ENCODE results near the gene MMP12. TPM values are rescaled to one million over a fixed set of nuclear protein-coding genes. Genes with fewer than 3 reads are reported as not detected.
A peak's percentile ranks its signal among the peaks of the same experiment; 100 is the strongest.

MMP12 gene
- polyA plus RNA-seq, 1 experiment = not detected

DNA sequence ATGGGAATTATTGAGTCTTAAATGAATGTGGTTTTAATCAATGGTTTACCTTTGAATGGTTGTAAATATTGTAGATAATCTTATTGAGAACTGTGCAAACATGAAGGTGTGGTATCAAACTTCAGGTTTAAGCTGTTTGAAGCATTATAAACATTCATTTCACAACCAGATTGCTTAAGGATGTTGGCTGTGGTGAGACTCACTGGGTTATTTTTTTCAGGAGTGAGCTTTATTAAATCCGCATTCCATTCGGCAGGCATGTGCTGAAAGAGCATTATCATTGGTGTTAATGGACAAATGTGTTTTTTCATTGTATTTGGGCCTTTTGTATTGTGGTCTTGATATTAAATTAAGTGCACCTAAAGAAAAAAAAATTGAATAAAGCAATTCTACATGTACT lies 41.1 kb downstream of the MMP12 start:
- Histone ChIP-seq H3K27ac (ENCODE audit: low read depth, low read length) (no peak overlapping the region), H3K9me3 (ENCODE audit: control insufficient read depth, insufficient read depth, low read length) (peaks cover 3% of the 10 kb centered on the region; the same call in 1 of the 2 replicates), H3K27me3 (ENCODE audit: control insufficient read depth, insufficient read depth, low read length) (no peaks in the 10 kb centered on the region), H3K4me3 (ENCODE audit: low read depth, low read length) (no peak overlapping the region)
- TF ChIP-seq, protein P1, sequence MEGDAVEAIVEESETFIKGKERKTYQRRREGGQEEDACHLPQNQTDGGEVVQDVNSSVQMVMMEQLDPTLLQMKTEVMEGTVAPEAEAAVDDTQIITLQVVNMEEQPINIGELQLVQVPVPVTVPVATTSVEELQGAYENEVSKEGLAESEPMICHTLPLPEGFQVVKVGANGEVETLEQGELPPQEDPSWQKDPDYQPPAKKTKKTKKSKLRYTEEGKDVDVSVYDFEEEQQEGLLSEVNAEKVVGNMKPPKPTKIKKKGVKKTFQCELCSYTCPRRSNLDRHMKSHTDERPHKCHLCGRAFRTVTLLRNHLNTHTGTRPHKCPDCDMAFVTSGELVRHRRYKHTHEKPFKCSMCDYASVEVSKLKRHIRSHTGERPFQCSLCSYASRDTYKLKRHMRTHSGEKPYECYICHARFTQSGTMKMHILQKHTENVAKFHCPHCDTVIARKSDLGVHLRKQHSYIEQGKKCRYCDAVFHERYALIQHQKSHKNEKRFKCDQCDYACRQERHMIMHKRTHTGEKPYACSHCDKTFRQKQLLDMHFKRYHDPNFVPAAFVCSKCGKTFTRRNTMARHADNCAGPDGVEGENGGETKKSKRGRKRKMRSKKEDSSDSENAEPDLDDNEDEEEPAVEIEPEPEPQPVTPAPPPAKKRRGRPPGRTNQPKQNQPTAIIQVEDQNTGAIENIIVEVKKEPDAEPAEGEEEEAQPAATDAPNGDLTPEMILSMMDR (IDR thresholded peaks at IDR 0.05; ENCODE audit: low read depth, low read length) = no peak
- DNase-seq (ENCODE audit: low read depth, low spot score) = no peak
- CTCF ChIA-PET = interaction anchor here (0.7 to 1.4 kb wide), 3 partner anchors 15 to 107 kb away, joined by 3 to 9 read pairs (median 3); no protein-coding TSS in a partner anchor
- POLR2A ChIA-PET = no interaction called here

DNA sequence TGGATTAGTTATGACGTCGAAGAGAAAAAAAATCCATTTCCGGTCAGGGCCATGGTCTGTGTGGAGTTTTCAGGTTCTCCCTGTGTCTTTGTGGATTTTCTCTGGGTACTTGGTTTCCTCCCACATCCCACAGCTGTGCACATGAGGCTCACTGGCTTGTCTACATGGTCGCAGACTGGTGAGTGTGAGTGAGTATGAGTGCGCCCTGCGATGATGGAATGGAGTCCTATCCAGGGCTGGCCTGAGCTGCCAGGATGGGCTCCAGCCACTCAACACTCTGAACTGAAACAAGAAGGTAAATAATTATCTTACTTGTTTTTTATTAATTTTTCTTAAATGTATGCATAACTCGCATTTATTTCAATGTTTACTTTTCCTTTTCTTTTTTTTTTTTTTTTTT lies 42.2 kb downstream of the MMP12 start:
- DNase-seq (ENCODE audit: low read depth, low spot score) = no peak
- CTCF ChIA-PET = interaction anchor here (0.7 kb wide), 1 partner anchor 225 kb away, joined by 6 read pairs; no protein-coding TSS in a partner anchor
- no peak overlapping the region for H3K4me3 ChIP-seq (ENCODE audit: low read depth, low read length)

DNA sequence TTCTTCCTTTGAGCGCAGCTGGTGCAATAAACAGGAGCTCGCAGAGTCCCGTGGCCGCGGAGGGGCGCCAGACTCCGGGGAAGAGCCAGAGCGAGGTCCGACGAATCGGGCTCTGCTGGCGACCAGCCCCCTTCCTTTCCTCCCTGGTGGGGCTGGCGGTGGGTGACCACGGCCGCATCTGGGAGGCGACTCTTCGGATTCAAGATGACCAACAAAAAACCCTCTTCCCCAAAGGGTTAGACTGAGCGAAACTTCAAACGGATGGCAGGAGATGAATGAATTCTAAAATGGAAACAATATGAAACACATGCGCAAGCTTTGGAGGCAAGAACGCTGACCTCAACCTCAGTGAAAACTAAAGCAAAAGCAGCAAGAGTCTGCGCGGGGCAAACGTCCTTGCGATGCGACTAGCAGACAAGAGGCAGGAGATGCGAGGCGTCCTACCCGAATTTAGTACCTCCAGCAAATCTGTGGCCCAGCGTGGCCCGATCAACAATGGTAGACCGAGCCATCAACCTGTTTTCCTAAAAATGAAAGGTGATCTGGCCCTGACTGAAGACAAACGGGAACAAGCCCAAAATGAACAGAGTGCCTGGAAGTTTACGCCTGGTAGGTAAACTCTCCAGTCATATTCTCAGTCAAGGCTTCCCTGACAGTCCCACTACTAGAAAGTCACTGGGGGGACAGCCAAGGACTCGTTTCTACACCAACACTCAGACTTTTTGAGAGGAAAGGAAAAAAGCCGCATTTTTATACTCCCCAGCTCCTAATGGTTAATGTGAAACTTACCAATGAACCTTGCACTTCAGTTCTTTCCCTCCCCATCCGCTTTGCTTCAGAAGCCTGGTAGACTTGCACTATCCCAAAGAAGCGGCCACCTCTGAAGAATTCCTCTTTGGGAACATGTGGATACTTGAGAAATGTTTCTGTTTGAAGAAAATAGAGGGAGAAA lies 43.0 kb downstream of the MMP12 start:
- Histone ChIP-seq H3K27me3 (ENCODE audit: control insufficient read depth, insufficient read depth, low read length) (no peaks in the 10 kb centered on the region), H3K27ac (ENCODE audit: low read depth, low read length) (no peak overlapping the region), H3K9me3 (ENCODE audit: control insufficient read depth, insufficient read depth, low read length) (peaks cover 3% of the 10 kb centered on the region; the same call in 1 of the 2 replicates), H3K4me3 (ENCODE audit: low read depth, low read length) (peak overlapping the region; percentile 31)
- CTCF ChIA-PET = interaction anchor here (0.6 to 1.4 kb wide), 9 partner anchors 9 to 221 kb away, joined by 3 to 9 read pairs (median 4); no protein-coding TSS in a partner anchor
- DNase-seq (ENCODE audit: low read depth, low spot score) = no peak
- POLR2A ChIA-PET = interaction anchor here (0.6 kb wide), 1 partner anchor 1386 kb away, joined by 3 read pairs; no protein-coding TSS in a partner anchor
- TF ChIP-seq, protein P1 (IDR thresholded peaks at IDR 0.05; ENCODE audit: low read depth, low read length) = peak; percentile 57

More for the DNA sequence above, 42.2 kb downstream of the MMP12 start:
- POLR2A ChIA-PET = no interaction called here
- Histone ChIP-seq H3K9me3 (ENCODE audit: control insufficient read depth, insufficient read depth, low read length) (peaks cover 3% of the 10 kb centered on the region; the same call in 1 of the 2 replicates), H3K27me3 (ENCODE audit: control insufficient read depth, insufficient read depth, low read length) (no peaks in the 10 kb centered on the region), H3K27ac (ENCODE audit: low read depth, low read length) (no peak overlapping the region)
- TF ChIP-seq, protein P1 (IDR thresholded peaks at IDR 0.05; ENCODE audit: low read depth, low read length) = no peak

DNA sequence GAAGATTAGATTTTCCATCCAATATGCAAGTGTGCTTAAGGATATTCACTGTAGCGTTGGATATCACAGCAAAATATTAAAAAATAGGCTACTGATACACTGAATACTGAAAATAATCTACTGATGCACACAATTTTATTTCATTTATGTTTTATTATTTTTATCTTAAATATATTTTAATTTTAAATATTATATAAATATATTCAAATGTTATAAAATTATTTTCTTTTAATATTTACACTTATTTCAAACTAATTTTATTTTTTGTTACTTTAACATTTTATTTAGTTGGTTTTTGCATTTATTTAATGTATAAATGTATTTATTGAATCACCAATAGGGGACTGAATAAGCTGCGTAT lies 43.7 kb downstream of the MMP12 start:
- no peak for DNase-seq (ENCODE audit: low read depth, low spot score)
- Histone ChIP-seq H3K27me3 (ENCODE audit: control insufficient read depth, insufficient read depth, low read length) (no peaks in the 10 kb centered on the region), H3K9me3 (ENCODE audit: control insufficient read depth, insufficient read depth, low read length) (peaks cover 5% of the 10 kb centered on the region; the same call in 1 of the 2 replicates), H3K27ac (ENCODE audit: low read depth, low read length) (no peak overlapping the region), H3K4me3 (ENCODE audit: low read depth, low read length) (no peak overlapping the region)
- TF ChIP-seq, protein P1 (IDR thresholded peaks at IDR 0.05; ENCODE audit: low read depth, low read length) = no peak
- ChIA-PET POLR2A (interaction anchor here (0.6 kb wide), 1 partner anchor 1385 kb away, joined by 3 read pairs; no protein-coding TSS in a partner anchor), CTCF (interaction anchor here (0.6 to 1.4 kb wide), 9 partner anchors 10 to 221 kb away, joined by 3 to 9 read pairs (median 4); no protein-coding TSS in a partner anchor)
